ENCODE results near the gene PURA.

GRCh38 chr5:140083650-140084049 is 30.3 kb upstream of the PURA start:
- no peak for TF ChIP-seq HOXD1 (CRISPR knock-in tag; IDR thresholded peaks at IDR 0.05)
- TF ChIP-seq, protein P1, sequence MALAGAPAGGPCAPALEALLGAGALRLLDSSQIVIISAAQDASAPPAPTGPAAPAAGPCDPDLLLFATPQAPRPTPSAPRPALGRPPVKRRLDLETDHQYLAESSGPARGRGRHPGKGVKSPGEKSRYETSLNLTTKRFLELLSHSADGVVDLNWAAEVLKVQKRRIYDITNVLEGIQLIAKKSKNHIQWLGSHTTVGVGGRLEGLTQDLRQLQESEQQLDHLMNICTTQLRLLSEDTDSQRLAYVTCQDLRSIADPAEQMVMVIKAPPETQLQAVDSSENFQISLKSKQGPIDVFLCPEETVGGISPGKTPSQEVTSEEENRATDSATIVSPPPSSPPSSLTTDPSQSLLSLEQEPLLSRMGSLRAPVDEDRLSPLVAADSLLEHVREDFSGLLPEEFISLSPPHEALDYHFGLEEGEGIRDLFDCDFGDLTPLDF (CRISPR knock-in tag; IDR thresholded peaks at IDR 0.05): no peak
- no peak for TF ChIP-seq EP300 (IDR thresholded peaks at IDR 0.05; ENCODE audit: low read depth in 2 of 2, low read length in 2 of 2)
- no peak for TF ChIP-seq EP300 (CRISPR knock-in tag; IDR thresholded peaks at IDR 0.05; ENCODE audit: borderline replicate concordance)
- TF ChIP-seq, protein P2, sequence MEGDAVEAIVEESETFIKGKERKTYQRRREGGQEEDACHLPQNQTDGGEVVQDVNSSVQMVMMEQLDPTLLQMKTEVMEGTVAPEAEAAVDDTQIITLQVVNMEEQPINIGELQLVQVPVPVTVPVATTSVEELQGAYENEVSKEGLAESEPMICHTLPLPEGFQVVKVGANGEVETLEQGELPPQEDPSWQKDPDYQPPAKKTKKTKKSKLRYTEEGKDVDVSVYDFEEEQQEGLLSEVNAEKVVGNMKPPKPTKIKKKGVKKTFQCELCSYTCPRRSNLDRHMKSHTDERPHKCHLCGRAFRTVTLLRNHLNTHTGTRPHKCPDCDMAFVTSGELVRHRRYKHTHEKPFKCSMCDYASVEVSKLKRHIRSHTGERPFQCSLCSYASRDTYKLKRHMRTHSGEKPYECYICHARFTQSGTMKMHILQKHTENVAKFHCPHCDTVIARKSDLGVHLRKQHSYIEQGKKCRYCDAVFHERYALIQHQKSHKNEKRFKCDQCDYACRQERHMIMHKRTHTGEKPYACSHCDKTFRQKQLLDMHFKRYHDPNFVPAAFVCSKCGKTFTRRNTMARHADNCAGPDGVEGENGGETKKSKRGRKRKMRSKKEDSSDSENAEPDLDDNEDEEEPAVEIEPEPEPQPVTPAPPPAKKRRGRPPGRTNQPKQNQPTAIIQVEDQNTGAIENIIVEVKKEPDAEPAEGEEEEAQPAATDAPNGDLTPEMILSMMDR (CRISPR knock-in tag; IDR thresholded peaks at IDR 0.05): no peak
- no peak for TF ChIP-seq ZNF501 (CRISPR knock-in tag; IDR thresholded peaks at IDR 0.05)
- no peak for TF ChIP-seq BRF2 (CRISPR knock-in tag; IDR thresholded peaks at IDR 0.05)
